ENCODE measurements around the gene HEPACAM2.

DNA sequence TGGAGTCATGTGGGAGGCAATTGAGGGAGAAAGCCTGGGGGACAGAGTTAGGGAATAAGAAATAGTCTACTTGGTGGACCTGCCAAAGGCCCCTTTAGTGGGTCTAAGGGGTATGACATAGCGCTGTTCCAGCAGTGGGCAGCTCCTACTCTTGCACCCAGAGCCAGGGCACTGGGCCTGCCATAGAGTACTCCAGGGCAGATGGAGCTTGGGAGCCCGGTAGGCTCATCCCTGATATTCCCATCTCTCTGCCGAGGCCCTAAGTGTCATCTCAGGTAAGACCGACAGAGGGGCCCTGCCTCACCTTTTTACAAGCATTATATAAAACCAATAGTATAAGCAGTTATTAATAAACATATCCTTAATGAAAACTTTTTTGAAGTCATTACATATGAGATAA, 87.7 kb downstream of the HEPACAM2 start:
- TF ChIP-seq, protein P1, sequence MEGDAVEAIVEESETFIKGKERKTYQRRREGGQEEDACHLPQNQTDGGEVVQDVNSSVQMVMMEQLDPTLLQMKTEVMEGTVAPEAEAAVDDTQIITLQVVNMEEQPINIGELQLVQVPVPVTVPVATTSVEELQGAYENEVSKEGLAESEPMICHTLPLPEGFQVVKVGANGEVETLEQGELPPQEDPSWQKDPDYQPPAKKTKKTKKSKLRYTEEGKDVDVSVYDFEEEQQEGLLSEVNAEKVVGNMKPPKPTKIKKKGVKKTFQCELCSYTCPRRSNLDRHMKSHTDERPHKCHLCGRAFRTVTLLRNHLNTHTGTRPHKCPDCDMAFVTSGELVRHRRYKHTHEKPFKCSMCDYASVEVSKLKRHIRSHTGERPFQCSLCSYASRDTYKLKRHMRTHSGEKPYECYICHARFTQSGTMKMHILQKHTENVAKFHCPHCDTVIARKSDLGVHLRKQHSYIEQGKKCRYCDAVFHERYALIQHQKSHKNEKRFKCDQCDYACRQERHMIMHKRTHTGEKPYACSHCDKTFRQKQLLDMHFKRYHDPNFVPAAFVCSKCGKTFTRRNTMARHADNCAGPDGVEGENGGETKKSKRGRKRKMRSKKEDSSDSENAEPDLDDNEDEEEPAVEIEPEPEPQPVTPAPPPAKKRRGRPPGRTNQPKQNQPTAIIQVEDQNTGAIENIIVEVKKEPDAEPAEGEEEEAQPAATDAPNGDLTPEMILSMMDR (IDR thresholded peaks at IDR 0.05): no peak
- TF ChIP-seq KDM5A (IDR thresholded peaks at IDR 0.05) (no peak), RFX5 (IDR thresholded peaks at IDR 0.05) (no peak), POLR2A (IDR thresholded peaks at IDR 0.05; ENCODE audit: low read length) (no peak), MYC (IDR thresholded peaks at IDR 0.05; ENCODE audit: borderline replicate concordance, low read length) (no peak), CEBPB (IDR thresholded peaks at IDR 0.05) (no peak), RAD21 (conservative IDR thresholded peaks at IDR 0.05 in 1 of 2, IDR thresholded peaks at IDR 0.05 in 1 of 2) (no peak)
- TF ChIP-seq, protein P2, sequence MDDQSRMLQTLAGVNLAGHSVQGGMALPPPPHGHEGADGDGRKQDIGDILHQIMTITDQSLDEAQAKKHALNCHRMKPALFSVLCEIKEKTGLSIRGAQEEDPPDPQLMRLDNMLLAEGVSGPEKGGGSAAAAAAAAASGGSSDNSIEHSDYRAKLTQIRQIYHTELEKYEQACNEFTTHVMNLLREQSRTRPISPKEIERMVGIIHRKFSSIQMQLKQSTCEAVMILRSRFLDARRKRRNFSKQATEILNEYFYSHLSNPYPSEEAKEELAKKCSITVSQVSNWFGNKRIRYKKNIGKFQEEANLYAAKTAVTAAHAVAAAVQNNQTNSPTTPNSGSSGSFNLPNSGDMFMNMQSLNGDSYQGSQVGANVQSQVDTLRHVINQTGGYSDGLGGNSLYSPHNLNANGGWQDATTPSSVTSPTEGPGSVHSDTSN (IDR thresholded peaks at IDR 0.05): no peak
